ENCODE measurements around the gene CLCA2. TPM values are rescaled to one million over a fixed set of nuclear protein-coding genes. Genes with fewer than 3 reads are reported as not detected.

CLCA2 gene
- total and polyA plus RNA-seq, 9 donors: 0.07 to 0.25 TPM; not detected in 7

DNA sequence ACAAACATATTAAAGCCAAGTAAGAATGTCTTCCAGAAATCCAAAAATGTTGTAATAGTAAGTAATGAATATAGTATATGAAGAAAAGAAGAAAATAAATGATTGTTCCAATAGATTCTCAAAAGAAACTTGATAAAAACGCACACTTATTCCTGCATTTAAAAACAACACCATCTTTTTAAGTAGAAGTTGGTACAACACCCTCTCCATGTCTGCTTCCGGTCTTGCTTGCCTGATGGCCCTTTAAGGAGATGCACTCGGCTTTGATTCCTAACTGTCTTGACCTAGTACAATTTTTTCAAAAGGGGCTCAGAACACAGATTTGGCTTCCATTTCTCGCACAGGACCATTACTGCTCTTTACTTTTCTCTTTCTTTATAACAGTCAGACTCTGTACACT, 53.7 kb downstream of the CLCA2 start:
- no peak overlapping the region for H3K27ac ChIP-seq
- intact Hi-C loops (cut with DNase I): no loop called here
- 37 to 59% (median 56%) methylated on average over 4 of the region's 4 CpGs for WGBS, 3 donors
- H3K36me3 ChIP-seq: no peaks in the 10 kb centered on the region
- H3K4me1 ChIP-seq (ENCODE audit: insufficient read depth): no peaks in the 10 kb centered on the region
- DNase-seq: no peak
- H3K9me3 ChIP-seq: no peaks in the 10 kb centered on the region
- no peaks in the 10 kb centered on the region for H3K27me3 ChIP-seq
- H3K4me3 ChIP-seq: no peak overlapping the region
- TF ChIP-seq POLR2A (IDR thresholded peaks at IDR 0.05): no peak

DNA sequence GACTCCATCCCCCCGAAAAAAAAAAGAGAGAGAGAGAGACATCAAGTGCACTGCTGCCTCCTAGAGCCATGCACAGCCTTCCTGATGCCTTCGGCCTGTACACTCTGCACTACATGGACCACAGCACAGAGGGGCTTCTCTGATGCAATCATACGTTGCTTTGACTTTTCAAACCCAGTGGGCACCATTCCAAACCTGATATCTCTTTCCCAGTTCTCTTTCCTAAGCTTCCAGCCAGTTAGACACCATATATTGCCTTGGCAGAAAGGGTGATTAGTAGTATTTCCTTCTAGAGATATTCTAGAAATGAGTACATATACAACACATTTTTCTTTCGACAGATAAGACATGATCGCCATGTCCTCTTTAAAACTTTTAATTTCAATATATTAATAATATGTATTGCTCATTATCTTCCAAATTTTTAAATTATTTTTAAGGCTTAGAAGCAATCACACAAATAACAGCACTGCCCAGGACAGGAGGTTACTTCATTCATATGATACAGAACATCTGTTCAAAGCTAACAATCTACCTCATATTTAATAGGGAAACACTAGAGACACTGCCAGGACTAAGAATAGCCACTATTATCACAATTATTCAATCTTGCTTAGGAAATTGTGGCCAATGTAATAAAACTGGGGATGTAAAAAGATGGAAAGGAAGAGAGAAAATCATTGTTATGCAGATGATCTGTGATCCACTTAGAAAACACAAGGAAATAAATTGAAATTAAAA, 54.6 kb downstream of the CLCA2 start:
- WGBS, 3 donors: 55 to 59% (median 56%) methylated on average over 5 of the region's 5 CpGs
- Histone ChIP-seq H3K4me3 (no peak overlapping the region), H3K27me3 (no peaks in the 10 kb centered on the region), H3K9me3 (no peaks in the 10 kb centered on the region), H3K36me3 (no peaks in the 10 kb centered on the region), H3K27ac (no peak overlapping the region), H3K4me1 (ENCODE audit: insufficient read depth) (no peaks in the 10 kb centered on the region)
- TF ChIP-seq, protein P1, sequence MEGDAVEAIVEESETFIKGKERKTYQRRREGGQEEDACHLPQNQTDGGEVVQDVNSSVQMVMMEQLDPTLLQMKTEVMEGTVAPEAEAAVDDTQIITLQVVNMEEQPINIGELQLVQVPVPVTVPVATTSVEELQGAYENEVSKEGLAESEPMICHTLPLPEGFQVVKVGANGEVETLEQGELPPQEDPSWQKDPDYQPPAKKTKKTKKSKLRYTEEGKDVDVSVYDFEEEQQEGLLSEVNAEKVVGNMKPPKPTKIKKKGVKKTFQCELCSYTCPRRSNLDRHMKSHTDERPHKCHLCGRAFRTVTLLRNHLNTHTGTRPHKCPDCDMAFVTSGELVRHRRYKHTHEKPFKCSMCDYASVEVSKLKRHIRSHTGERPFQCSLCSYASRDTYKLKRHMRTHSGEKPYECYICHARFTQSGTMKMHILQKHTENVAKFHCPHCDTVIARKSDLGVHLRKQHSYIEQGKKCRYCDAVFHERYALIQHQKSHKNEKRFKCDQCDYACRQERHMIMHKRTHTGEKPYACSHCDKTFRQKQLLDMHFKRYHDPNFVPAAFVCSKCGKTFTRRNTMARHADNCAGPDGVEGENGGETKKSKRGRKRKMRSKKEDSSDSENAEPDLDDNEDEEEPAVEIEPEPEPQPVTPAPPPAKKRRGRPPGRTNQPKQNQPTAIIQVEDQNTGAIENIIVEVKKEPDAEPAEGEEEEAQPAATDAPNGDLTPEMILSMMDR (IDR thresholded peaks at IDR 0.05): no peak
- TF ChIP-seq EP300 (IDR thresholded peaks at IDR 0.05) (no peak), POLR2A (IDR thresholded peaks at IDR 0.05) (no peak)
- intact Hi-C loops (cut with DNase I): no loop called here
- no peak for DNase-seq

DNA sequence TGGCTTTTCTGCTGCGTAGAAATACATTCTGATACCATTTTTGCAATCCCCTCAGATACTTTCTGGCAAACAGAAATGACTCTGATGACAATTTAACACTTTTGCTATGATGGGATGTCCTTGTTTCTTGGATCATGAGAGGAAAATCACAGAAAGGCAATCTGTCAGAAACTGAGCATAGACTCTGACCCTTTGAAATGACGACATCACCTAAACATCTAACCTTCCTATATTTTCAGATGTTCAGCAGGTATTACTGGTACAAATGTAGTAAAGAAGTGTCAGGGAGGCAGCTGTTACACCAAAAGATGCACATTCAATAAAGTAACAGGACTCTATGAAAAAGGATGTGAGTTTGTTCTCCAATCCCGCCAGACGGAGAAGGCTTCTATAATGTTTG, 58.0 kb downstream of the CLCA2 start:
- 81 to 85% (median 82%) methylated on average over 4 of the region's 4 CpGs for WGBS, 3 donors
- TF ChIP-seq POLR2A (IDR thresholded peaks at IDR 0.05) (no peak), EP300 (IDR thresholded peaks at IDR 0.05) (no peak)
- TF ChIP-seq, protein P1 (IDR thresholded peaks at IDR 0.05): no peak
- Histone ChIP-seq H3K36me3 (no peaks in the 10 kb centered on the region), H3K27me3 (no peaks in the 10 kb centered on the region), H3K4me1 (ENCODE audit: insufficient read depth) (no peaks in the 10 kb centered on the region), H3K9me3 (no peaks in the 10 kb centered on the region), H3K27ac (no peak overlapping the region), H3K4me3 (no peak overlapping the region)
- DNase-seq: no peak
- intact Hi-C loops (cut with DNase I): no loop called here

DNA sequence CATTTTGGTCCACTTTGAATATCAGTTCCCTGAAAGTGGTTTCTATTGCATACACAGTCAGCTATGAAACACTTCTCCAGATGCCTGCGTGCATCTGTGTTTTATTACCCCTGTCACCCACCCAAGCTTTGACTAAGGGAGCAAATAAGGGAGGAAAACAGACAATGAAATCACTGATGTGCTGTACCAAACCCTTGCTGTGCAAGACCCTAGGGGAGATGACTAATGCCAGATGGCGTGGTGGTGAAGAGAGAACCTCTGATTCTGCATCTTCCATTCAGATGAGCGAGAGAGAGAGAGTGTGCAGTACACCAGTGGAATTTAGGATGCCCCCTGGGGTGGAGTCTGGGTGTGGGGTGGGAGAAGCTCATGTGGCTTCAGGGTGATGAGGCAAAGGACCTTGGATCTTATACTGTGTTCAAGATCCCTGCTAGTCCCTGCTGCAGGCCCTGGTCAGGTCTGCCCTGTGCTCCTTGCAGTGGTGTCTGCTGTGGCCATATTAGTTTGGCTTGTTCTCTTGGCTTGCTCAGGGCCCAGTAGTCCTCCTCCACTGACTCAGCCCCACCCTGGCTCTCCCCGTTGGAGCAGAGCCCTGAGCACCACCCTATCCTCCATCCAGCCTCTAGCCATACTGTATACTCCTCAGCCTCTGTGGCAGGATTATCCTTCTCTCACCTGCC, 63.3 kb downstream of the CLCA2 start:
- H3K27ac ChIP-seq: no peak overlapping the region
- DNase-seq: no peak
- 76 to 77% (median 76%) methylated on average over 4 of the region's 4 CpGs for WGBS, 3 donors

More for the DNA sequence above, 63.3 kb downstream of the CLCA2 start:
- Histone ChIP-seq H3K4me1 (ENCODE audit: insufficient read depth) (no peaks in the 10 kb centered on the region), H3K9me3 (no peaks in the 10 kb centered on the region), H3K27me3 (no peaks in the 10 kb centered on the region), H3K36me3 (no peaks in the 10 kb centered on the region), H3K4me3 (no peak overlapping the region)
- intact Hi-C loops (cut with DNase I): no loop called here
- TF ChIP-seq EP300 (IDR thresholded peaks at IDR 0.05): no peak
- TF ChIP-seq, protein P1 (IDR thresholded peaks at IDR 0.05): no peak
- TF ChIP-seq POLR2A (IDR thresholded peaks at IDR 0.05): no peak
